ENCODE data around the gene SNX21.

Gene SNX21

GRCh38 chr20:45883100-45883469 is 49.5 kb downstream of the SNX21 start:
- DNase-seq = no peak

DNA sequence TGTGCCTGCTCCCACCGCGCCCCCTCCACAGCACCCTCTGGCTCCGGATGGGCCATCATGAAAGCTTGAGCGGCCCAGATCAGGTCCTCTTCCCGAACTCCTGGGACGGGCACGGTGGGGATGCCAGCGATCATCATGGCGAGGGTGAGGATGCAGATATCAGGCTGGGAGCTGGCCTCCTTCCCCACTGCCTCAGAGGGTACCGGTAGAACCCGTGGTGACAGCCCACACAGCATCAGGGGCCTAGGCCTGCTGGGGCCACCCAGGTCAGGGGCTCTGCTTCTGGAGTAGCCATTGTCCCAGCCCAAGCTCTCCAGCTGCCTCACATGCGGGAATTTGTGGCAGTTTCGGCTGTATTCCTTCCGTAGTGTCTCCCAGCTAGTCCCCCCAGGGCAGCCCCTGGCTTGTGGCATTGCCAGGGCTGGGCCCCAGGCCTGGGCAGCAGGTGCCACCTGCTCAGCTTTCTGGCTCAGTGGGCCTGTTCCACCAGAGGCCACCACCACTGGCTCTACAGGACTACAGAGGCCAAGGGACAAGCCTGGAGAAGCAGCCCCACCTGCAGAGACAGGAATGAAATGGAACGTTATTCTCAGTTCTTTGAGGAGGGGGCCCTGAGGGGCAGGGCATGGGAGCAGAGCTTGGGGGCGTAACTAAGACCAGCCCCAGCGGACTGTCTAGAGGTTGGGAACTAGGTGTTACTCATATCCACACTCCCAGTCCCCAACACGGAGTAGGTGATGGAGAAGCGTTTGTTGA is 53.2 kb downstream of the SNX21 start:
- DNase-seq = no peak

- DNase-seq = no peak
Measured at GRCh38 chr20:45887346-45887715, 53.7 kb downstream of the SNX21 start, which contains the start of gene SPATA25. SPATA25 (minus strand) TSS chr20:45887622; CDS start chr20:45887590, 32 bp downstream.

GRCh38 chr20:45888681-45889080 is 55.1 kb downstream of the SNX21 start:
- no peak for DNase-seq

- peak; percentile 30 for DNase-seq
Measured at GRCh38 chr20:45890077-45890984, 56.7 kb downstream of the SNX21 start.

GRCh38 chr20:45890985-45891983 is 57.7 kb downstream of the SNX21 start, which contains the start of the genes CTSA and NEURL2:
CTSA (plus strand) TSS chr20:45891335; CDS start chr20:45891569, 234 bp downstream.
NEURL2 (minus strand) TSS chr20:45891208; CDS start chr20:45890991, 217 bp downstream.
- DNase-seq = peak; percentile 77

DNA sequence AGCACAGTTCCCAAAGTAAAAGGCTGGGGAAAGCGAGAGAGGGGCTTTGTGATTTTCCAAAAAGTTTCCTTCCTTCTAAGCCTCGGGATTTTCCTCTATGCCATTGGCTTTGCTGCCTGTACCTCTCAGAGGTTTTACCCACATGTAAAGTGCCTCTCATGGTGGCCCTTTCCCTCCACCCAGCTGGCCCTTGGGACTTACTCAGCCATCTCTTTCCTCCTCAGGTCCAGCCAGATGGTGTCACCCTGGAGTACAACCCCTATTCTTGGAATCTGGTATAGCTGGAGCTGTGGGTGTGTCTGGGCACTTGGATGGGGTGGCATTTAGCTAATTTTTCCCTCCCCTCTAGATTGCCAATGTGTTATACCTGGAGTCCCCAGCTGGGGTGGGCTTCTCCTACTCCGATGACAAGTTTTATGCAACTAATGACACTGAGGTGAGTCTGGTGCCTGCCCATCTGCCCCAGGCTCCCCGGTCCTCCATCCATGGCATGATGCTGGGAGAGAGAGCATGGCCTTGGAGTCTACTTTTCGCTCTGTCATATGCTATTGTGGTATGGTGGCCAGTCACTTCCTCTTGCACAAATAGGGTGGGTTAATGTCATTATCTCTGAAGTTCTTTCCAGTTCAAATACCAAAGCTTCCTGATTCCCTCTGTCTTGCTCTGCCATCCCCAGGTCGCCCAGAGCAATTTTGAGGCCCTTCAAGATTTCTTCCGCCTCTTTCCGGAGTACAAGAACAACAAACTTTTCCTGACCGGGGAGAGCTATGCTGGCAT is 58.6 kb downstream of the SNX21 start:
- no peak for DNase-seq

Measured in effector CD8-positive, alpha-beta T cell (primary cell).